ENCODE data around the gene CEP63. TPM values are rescaled to one million over a fixed set of nuclear protein-coding genes. Genes with fewer than 3 reads are reported as not detected.

The CEP63 gene
- total RNA-seq, 1 donor from 2014 or later, result 25.6 TPM

DNA sequence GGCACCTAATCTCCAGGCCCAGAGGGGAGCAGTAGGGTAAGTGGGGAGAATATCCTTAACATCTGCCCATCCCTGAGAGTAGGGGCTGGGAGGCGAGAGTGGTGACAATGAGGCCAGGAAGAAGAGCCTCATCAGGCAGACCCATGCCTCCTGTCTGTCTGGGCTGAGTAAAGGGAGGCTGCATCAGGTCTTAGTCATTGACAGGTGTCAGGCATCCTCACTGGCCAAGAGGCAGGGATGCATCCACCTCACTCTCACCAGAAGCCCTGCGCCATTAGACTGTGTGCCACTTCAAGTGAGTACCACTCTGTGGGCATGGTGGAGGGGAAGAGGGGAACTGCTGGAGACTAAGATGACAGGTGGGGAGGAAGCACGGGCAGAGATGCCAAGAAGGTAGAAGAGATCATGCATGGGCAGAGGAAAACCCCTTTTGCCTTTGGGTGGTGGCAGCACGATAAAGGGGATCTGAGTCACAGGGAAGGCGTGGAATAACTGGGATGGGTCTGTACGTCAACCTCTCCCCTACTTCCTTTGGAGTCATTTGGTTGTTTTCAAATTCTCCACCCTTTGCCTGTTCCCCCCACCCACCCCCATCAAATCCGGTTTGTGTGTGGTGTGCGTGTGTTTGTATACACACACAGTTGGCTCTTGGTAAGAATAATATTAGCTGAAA is 14.2 kb upstream of the CEP63 start:
- no peak for DNase-seq

GRCh38 chr3:134472831-134473230 is 13.0 kb upstream of the CEP63 start:
- DNase-seq, result no peak

GRCh38 chr3:134473868-134474546 is 11.8 kb upstream of the CEP63 start:
- peak; percentile 78 for DNase-seq

DNA sequence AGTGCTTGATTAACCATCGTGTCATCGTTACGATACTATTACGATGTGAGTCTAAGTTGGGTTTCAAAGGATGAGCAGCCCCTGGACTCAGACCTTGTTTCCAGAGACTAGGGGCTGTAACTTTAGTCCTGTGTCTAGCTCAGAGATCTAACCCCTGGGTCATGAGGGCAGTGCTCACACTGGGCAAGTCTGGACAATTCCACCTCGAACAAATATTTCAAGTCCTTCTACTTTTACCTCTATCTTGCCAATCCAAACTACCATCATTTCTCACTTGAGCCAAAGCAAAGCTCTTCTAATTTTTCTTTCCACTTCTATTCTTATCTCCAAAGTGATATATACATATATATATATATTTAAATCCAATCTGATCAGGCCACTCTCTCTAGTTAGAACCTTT is 10.9 kb upstream of the CEP63 start:
- no peak for DNase-seq

DNA sequence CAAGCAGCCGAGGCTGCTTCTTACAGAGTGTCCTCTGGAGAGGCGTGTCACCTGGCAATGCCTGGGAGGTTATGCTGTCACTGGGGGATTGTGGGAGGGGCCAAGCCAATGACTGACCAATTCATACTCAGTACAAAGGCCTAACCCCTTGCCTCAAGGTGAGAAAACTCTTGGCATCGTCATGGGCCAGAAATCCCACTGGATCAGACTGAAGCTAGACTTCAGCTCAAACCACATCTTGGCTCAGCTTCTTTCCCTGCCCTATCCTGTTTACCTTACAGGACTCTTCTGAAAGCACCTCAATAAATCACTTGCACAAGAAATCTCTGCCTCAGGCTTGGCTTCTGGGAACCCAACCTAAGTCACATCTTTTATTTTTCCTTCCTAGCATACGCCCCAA is 9.6 kb upstream of the CEP63 start:
- DNase-seq, result no peak

DNA sequence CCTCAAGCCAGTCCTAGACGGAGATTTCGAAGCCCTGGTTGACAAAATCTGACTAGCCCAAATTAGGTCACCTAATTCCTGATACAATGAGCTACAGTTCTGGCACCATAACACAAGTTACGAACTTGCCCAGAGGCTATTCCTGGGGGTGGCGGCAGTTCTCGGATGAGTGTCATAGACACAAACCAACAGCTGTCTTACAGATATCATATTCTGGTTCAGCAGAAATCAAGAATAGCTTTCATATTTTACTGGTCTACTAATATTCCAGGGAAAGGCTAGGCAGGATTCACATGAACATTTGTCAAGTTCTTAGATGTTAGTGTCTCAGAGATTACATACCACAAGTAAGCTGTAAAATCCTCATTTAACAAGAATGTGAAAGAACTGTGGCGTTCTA is 8.9 kb upstream of the CEP63 start:
- no peak for DNase-seq

- no peak for DNase-seq
Observed at GRCh38 chr3:134477938-134478337, 7.9 kb upstream of the CEP63 start.

DNA sequence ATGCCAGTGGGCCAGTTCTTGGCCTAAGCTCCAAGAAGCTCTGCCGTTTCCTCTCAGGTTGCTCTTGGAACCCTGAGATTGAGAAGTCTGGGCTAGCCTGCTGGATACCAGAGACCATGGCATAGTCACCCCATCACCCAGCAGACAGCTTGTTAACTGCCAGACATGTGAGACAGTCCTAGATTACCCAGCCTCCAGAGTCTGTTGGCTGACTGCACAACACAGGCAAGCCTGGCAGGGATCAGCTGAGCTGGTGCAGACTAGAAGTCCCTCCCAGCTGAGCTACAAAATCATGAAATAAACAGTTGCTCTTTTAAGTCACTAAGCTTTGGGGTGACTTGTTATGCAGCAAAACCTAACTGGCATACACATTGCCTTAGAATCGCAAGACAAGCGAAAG is 5.3 kb upstream of the CEP63 start:
- no peak for DNase-seq

- no peak for DNase-seq
Observed at GRCh38 chr3:134481166-134481565, 4.7 kb upstream of the CEP63 start.

- DNase-seq, result no peak
Observed at GRCh38 chr3:134482622-134483021, 3.2 kb upstream of the CEP63 start.

- DNase-seq, result no peak
Observed at GRCh38 chr3:134483195-134483900, 2.5 kb upstream of the CEP63 start.

GRCh38 chr3:134485075-134485717 is 661 bp upstream of the CEP63 start:
- peak; percentile 78 for DNase-seq

DNA sequence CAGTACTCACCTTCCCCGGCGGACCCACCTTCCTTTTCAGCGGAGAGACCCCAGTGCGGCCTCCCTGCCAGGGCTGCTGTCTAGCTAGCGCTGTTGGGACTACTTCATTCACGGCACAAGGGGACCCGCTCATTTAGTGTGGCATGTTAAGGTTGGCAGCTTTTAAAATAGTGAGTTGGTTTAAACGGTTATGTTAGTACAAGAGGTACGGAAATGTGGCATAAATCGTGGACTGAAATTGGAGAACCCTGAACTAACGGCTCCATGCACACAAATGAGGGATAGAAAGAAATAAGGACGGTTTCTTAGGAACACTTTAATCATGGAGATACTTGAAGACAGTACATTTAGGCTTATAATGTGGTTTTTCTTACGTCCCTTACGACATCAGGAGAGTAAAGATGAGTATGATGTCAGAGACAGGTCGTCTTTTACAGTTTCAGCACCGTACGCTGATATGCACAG is 752 bp downstream of the CEP63 start:
- peak; percentile 70 for DNase-seq

GRCh38 chr3:134487406-134487805 is 1.5 kb downstream of the CEP63 start:
- DNase-seq, result no peak

DNA sequence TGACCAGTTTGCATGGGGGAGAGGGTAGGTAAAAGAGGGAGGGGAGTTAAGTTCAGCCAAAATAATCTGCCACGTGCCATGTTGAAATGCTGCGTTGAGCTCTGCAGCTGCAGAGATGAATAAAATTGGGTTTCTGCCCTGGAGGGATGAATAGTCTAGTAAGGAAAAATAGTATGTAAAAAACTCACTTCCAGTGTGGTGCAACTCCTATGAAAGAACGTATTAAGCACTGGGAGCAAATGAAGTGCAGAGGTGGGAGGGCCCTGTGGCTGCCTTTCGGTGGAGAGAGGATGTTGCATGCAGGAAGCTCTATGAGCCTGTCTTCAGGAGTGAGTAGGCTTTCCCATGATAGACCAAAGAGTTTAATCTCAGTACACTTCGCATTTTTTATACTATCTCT is 8.6 kb downstream of the CEP63 start:
- DNase-seq, result no peak

DNA sequence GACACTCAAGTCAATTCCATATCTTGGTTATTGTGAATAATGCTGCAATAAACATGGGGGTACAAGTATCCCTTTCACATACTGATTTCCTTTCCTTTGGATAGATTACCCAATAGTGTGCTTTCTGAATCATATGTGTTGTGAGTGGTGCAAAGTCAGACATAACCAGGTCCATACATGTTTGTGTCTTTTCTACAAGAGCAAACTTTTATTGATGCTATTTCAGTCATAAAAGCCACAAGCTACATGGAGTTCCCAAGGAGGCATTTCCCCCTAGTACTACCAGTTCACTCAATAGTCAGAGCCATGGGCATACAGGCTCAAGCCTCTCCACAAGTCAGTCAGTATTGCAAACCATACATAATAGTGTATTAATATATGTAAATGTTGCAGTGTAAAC is 10.1 kb downstream of the CEP63 start:
- no peak for DNase-seq

GRCh38 chr3:134496471-134497071 is 10.7 kb downstream of the CEP63 start:
- DNase-seq, result no peak

- no peak for DNase-seq
Observed at GRCh38 chr3:134503266-134503665, 17.4 kb downstream of the CEP63 start.

DNA sequence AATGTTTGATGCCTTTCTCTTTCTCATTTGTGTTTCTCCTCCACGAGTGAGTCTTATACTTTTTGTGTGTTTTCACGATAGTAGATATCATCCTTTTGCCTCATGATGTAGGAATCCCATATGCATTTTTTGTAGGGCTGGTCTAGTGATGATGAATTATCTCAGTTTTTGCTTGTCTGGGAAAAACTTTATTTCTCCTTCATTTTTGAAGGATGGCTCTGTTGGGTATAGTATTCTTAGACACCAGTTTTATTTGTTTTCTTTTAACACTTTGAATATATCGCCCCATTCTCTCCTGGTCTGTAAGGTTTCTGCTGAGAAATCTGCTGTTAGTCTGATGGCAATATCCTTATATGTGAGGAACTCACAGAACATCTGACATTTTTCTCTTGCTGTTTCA is 18.3 kb downstream of the CEP63 start:
- DNase-seq, result no peak

- no peak for DNase-seq
Observed at GRCh38 chr3:134505485-134505884, 19.6 kb downstream of the CEP63 start.

DNA sequence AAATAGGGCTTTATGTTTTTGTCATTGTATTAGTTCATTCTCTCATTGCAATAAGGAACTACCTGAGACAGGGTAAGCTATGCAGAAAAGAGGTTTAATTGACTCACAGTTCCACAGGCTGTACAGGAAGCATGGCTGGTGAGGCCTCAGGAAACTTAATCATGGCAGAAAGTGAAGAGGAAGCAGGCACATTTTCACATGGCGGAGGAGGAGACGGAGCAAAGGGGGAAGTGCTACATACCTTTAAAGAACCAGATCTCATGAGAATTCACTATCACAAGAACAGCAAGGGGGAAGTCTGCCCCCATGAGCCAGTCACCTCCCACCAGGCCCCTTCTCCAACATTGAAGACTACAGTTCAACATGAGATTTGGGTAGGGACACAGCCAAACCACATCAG is 25.6 kb downstream of the CEP63 start:
- DNase-seq, result no peak

DNA sequence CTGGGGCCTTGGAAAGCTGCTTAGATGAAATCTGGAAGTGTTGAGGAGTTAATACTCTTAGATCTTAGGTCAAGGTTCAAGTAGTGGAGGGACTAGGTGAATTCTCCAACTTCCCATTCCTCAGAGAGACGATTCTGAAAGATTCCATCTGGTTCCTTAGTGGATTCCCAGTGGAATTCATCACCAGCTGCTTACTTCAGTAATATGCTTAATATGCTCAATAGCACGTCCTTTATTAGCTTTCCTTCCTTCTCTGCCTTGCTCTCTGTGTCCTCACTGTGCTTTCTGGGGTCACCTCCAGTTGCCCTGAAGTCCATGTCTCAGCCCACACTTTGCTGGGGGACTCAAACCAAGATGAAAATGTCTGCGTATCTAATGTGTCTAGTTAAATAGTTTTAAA is 31.0 kb downstream of the CEP63 start:
- DNase-seq, result no peak

- no peak for DNase-seq
Observed at GRCh38 chr3:134517791-134518190, 31.9 kb downstream of the CEP63 start.
